Ectodermal cell (in vitro differentiated cells): ENCODE data around the gene RIBC1.
"Not testable (repeated sequence)": the region's sequence is repeated elsewhere in the genome, so short reads cannot be mapped to it uniquely, and the experiment has no call there.

Source experiments
- H3K27ac ChIP-seq: 2 replicates; pipeline ENCODE4 v1.7.0; 2013; ENCODE audit warnings: mild to moderate bottlenecking, low read depth, low read length; ENCODE audit not compliant: insufficient read depth, poor library complexity, severe bottlenecking
- H3K27me3 ChIP-seq: 2 replicates; pipeline ENCODE4 v1.7.0; 2013; ENCODE audit warnings: mild to moderate bottlenecking, low read length; ENCODE audit not compliant: insufficient read depth, control insufficient read depth, poor library complexity, severe bottlenecking
- H3K36me3 ChIP-seq: one replicate; pipeline ENCODE4 v1.7.0; 2013; ENCODE audit warnings: low read length; ENCODE audit not compliant: control insufficient read depth, insufficient read depth
- H3K4me1 ChIP-seq: one replicate; pipeline ENCODE4 v1.7.0; 2013; ENCODE audit warnings: low read length; ENCODE audit not compliant: control insufficient read depth, insufficient read depth
- H3K4me3 ChIP-seq: 2 replicates; pipeline ENCODE4 v1.7.0; 2013; ENCODE audit warnings: low read depth, low read length, control low read depth; ENCODE audit not compliant: insufficient read depth
- H3K9me3 ChIP-seq: 2 replicates; pipeline ENCODE4 v1.7.0; 2013; ENCODE audit warnings: mild to moderate bottlenecking, low read length, moderate library complexity; ENCODE audit not compliant: control insufficient read depth
- WGBS, 2 experiments: methylation state at CpG; one replicate each; pipeline ENCODE4 v1.1.7; 2013; ENCODE audit warnings: missing lambda C conversion rate in 2 of 2; 5-methylcytosine and 5-hydroxymethylcytosine counted together

RIBC1 gene

GRCh38 chrX:53445977-53446376, 23.3 kb downstream of the RIBC1 start:
- no peaks in the 10 kb centered on the region for H3K4me1 ChIP-seq
- H3K36me3 ChIP-seq, result no peaks in the 10 kb centered on the region
- no peak overlapping the region for H3K4me3 ChIP-seq
- H3K9me3 ChIP-seq, result no peaks in the 10 kb centered on the region
- H3K27me3 ChIP-seq, result peaks cover 4% of the 10 kb centered on the region
- 13 to 16% methylated on average over 6 of the region's 6 CpGs for WGBS, 2 experiments
- H3K27ac ChIP-seq, result no peak overlapping the region

DNA sequence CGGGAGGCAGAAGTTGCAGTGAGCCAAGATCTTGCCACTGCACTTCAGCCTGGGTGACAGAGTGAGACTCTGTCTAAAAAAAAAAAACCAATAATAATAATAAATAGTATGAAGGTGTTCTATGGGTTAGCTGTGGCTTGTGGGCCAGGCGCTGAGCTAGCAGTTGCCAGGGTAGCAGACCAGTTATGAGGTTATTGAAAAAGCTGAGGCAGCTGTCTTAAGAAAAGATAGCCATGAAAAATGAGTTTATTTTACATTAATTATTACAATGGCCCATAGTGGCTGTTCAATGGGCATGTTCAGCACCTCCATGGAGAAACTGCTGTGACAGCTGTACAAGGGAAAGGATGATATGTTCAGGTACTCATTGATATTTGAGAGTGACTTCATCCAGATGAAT, 24.8 kb downstream of the RIBC1 start:
- H3K4me3 ChIP-seq, result no peak overlapping the region
- no peak overlapping the region for H3K27ac ChIP-seq
- no peaks in the 10 kb centered on the region for H3K4me1 ChIP-seq
- WGBS, 2 experiments, result 83 to 100% methylated on average over 1 to 2 of the region's 2 CpGs
- no peaks in the 10 kb centered on the region for H3K27me3 ChIP-seq
- no peaks in the 10 kb centered on the region for H3K9me3 ChIP-seq
- no peaks in the 10 kb centered on the region for H3K36me3 ChIP-seq

- WGBS, 2 experiments, result 85 to 94% methylated on average over 2 to 3 of the region's 3 CpGs
- Histone ChIP-seq H3K4me1 (no peaks in the 10 kb centered on the region), H3K27me3 (no peaks in the 10 kb centered on the region), H3K9me3 (no peaks in the 10 kb centered on the region), H3K27ac (no peak overlapping the region), H3K36me3 (no peaks in the 10 kb centered on the region), H3K4me3 (no peak overlapping the region)
These were observed 27.0 kb downstream of the RIBC1 start for GRCh38 chrX:53449632-53450031.

DNA sequence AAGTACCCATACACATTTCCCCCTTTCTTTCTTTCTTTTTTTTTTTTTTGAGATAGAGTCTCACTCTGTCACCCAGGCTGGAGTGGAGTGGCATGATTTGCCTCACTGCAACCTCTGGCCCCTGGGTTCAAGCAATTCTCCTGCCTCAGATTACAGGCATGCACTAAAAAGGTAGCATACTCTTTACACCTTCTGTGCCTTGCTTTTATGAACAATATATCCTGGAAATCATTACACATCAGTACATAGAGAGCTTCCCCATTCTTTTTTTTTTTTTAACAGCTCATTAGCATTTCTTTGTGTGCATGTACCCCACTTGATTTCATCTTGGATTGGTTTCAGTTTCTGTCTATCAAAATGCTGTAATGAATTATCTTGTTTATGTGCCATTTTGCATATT, 30.1 kb downstream of the RIBC1 start:
- Histone ChIP-seq H3K9me3 (no peaks in the 10 kb centered on the region), H3K27me3 (no peaks in the 10 kb centered on the region), H3K36me3 (no peaks in the 10 kb centered on the region), H3K4me3 (no peak overlapping the region), H3K27ac (no peak overlapping the region), H3K4me1 (no peaks in the 10 kb centered on the region)

DNA sequence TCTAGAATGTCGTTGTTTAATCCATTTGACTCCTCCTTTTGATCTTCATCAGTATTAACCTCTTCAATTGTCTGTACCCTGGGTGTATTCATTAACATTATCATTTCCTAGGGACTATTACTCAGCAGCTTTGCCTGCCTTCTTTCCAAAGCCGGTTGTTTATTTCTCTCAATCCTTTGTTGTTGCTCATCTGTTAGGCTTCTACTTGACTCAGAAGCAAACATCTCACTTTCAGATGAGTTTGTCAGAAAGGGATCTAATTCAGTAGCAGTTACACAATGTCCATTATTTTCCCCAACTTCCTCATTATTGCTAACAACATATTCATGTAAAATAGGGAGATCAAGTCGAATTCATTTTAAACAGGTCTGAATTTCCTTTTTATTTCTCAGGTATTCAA, 33.6 kb downstream of the RIBC1 start:
- Histone ChIP-seq H3K27ac (no peak overlapping the region), H3K27me3 (no peaks in the 10 kb centered on the region), H3K9me3 (no peaks in the 10 kb centered on the region), H3K4me1 (no peaks in the 10 kb centered on the region), H3K36me3 (no peaks in the 10 kb centered on the region), H3K4me3 (no peak overlapping the region)
- 83 to 84% methylated on average over 3 of the region's 3 CpGs for WGBS, 2 experiments

GRCh38 chrX:53458082-53458481, 35.4 kb downstream of the RIBC1 start:
- Histone ChIP-seq H3K4me3 (no peak overlapping the region), H3K4me1 (no peaks in the 10 kb centered on the region), H3K9me3 (no peaks in the 10 kb centered on the region), H3K36me3 (no peaks in the 10 kb centered on the region), H3K27ac (no peak overlapping the region), H3K27me3 (no peaks in the 10 kb centered on the region)
- 60 to 83% methylated on average over 4 of the region's 5 CpGs for WGBS, 2 experiments

- not testable (repeated sequence) for H3K9me3 ChIP-seq, H3K4me3 ChIP-seq, H3K27ac ChIP-seq, H3K27me3 ChIP-seq, H3K4me1 ChIP-seq, H3K36me3 ChIP-seq
- WGBS, 2 experiments, result 95 to 100% methylated on average over 2 of the region's 3 CpGs
These were observed 46.0 kb downstream of the RIBC1 start for GRCh38 chrX:53468659-53469058.

DNA sequence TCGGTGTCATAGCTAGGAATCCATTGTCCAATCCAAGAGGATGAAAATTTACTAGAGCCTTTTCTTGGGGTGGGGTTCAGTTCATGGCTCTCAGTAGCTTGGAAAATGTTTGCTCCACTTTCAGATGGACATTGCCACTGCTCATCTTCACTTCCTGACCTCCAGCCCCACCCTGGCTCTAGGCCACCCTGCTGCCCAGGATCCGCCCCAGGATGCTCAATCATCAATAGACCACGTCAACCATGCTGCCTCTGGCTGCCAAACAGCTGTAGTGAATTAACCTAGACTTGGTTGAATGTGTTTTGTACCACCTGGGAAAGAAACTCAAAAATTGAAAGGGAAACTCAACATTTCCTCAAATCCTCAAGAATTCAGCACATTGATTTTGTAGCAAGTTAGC, 48.7 kb downstream of the RIBC1 start:
- H3K27ac ChIP-seq, result no peak overlapping the region
- no peak overlapping the region for H3K4me3 ChIP-seq
- WGBS, 2 experiments, result 79 to 90% methylated on average over 3 of the region's 3 CpGs
- H3K4me1 ChIP-seq, result no peaks in the 10 kb centered on the region
- H3K27me3 ChIP-seq, result no peaks in the 10 kb centered on the region
- no peaks in the 10 kb centered on the region for H3K9me3 ChIP-seq
- no peaks in the 10 kb centered on the region for H3K36me3 ChIP-seq

- Histone ChIP-seq H3K36me3 (no peaks in the 10 kb centered on the region), H3K4me3 (no peak overlapping the region), H3K9me3 (no peaks in the 10 kb centered on the region), H3K27ac (no peak overlapping the region), H3K27me3 (no peaks in the 10 kb centered on the region), H3K4me1 (no peaks in the 10 kb centered on the region)
- WGBS, 2 experiments, result 86 to 97% methylated on average over 2 of the region's 2 CpGs
These were observed 52.0 kb downstream of the RIBC1 start for GRCh38 chrX:53474707-53475106.

- WGBS, 2 experiments, result 87 to 88% methylated on average over 2 of the region's 2 CpGs
- H3K4me1 ChIP-seq, result no peaks in the 10 kb centered on the region
- no peaks in the 10 kb centered on the region for H3K36me3 ChIP-seq
- H3K27ac ChIP-seq, result no peak overlapping the region
- no peaks in the 10 kb centered on the region for H3K9me3 ChIP-seq
- no peaks in the 10 kb centered on the region for H3K27me3 ChIP-seq
- no peak overlapping the region for H3K4me3 ChIP-seq
These were observed 53.7 kb downstream of the RIBC1 start for GRCh38 chrX:53476371-53476770.

DNA sequence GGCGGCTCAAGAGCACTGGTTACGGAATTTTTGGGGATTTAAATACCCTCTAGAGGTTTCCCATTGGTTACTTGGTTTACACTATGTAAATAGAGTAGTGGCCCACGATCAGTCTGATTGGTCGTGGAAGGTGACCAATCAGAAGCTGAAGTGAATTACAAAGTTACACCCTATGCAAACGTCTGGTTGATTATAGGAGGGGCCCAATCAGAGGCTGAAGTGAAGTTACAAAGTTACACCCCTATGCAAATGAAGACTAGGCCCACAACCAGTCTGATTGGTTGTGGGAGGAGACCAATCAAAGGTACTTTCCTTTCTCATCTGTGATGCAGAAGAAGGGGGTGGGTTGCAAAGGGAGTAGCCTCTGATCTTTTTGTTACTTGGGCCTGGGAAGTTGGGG, 56.6 kb downstream of the RIBC1 start:
- Histone ChIP-seq H3K4me1 (no peaks in the 10 kb centered on the region), H3K4me3 (no peak overlapping the region), H3K36me3 (no peaks in the 10 kb centered on the region), H3K27me3 (no peaks in the 10 kb centered on the region), H3K9me3 (no peaks in the 10 kb centered on the region), H3K27ac (no peak overlapping the region)
- WGBS, 2 experiments, result 85 to 90% methylated on average over 5 of the region's 5 CpGs
